Osteoblast (primary cell): ENCODE results near the gene KIT. TPM values are rescaled to one million over a fixed set of nuclear protein-coding genes. Genes with fewer than 3 reads are reported as not detected.

Experiments
- DNase-seq: peaks from one replicate; pipeline ENCODE4 v3.0.0; 2011; ENCODE audit warnings: low spot score, mixed read lengths; ENCODE audit not compliant: insufficient read length; ENCODE audit errors: missing footprints
- H2AFZ ChIP-seq: 2 replicates; pipeline ENCODE4 v1.6.0; 2011; ENCODE audit warnings: mild to moderate bottlenecking, low read length
- H3K27ac ChIP-seq: 2 replicates; pipeline ENCODE4 v1.5.1; 2011; ENCODE audit warnings: mild to moderate bottlenecking, low read depth, low read length, moderate library complexity
- H3K27me3 ChIP-seq: 2 replicates; pipeline ENCODE4 v1.6.0; 2012; ENCODE audit warnings: mild to moderate bottlenecking, control low read depth, inconsistent platforms, low read length, moderate library complexity; ENCODE audit not compliant: insufficient read depth
- H3K36me3 ChIP-seq: 2 replicates; pipeline ENCODE4 v1.5.1; 2011; ENCODE audit warnings: mild to moderate bottlenecking, low read length, control low read depth, moderate library complexity; ENCODE audit not compliant: insufficient read depth
- H3K4me1 ChIP-seq: 2 replicates; pipeline ENCODE4 v1.5.1; 2011; ENCODE audit warnings: mild to moderate bottlenecking, low read length, control low read depth, moderate library complexity; ENCODE audit not compliant: insufficient read depth
- H3K4me2 ChIP-seq: 2 replicates; pipeline ENCODE4 v1.6.0; 2011; ENCODE audit warnings: mild to moderate bottlenecking, low read length; ENCODE audit not compliant: insufficient read depth
- H3K4me3 ChIP-seq: fragments of 200-600 bp; sonication (generic); 3 replicates; pipeline ENCODE4 v1.5.1; 2012; ENCODE audit warnings: mild to moderate bottlenecking, low read length, inconsistent platforms; ENCODE audit not compliant: insufficient read depth
- H3K79me2 ChIP-seq: 2 replicates; pipeline ENCODE4 v1.6.0; 2012; ENCODE audit warnings: mild to moderate bottlenecking, low read length, control low read depth, inconsistent platforms; ENCODE audit not compliant: insufficient read depth
- H3K9me3 ChIP-seq: 2 replicates; pipeline ENCODE4 v1.5.1; 2011; ENCODE audit warnings: low read depth, low read length, control low read depth
- H4K20me1 ChIP-seq: 2 replicates; pipeline ENCODE4 v1.6.0; 2012; ENCODE audit warnings: mild to moderate bottlenecking, low read length, control low read depth; ENCODE audit not compliant: insufficient read depth
- total RNA-seq: library from RNA; depleted of rRNA; stranded (reverse); fragments of >200 nt; gene quantifications from 2 replicates; pipeline ENCODE4 v1.2.3, GENCODE V29; 2012
- TF ChIP-seq, protein P1 (sequence below): IDR thresholded peaks from 2 replicates; pipeline ENCODE4 v1.5.1; 2011; ENCODE audit warnings: mild to moderate bottlenecking, low read depth, low read length, moderate library complexity; ENCODE audit errors: extremely low read depth

The KIT gene
- total RNA-seq, 1 donor: 0.36 TPM

DNA sequence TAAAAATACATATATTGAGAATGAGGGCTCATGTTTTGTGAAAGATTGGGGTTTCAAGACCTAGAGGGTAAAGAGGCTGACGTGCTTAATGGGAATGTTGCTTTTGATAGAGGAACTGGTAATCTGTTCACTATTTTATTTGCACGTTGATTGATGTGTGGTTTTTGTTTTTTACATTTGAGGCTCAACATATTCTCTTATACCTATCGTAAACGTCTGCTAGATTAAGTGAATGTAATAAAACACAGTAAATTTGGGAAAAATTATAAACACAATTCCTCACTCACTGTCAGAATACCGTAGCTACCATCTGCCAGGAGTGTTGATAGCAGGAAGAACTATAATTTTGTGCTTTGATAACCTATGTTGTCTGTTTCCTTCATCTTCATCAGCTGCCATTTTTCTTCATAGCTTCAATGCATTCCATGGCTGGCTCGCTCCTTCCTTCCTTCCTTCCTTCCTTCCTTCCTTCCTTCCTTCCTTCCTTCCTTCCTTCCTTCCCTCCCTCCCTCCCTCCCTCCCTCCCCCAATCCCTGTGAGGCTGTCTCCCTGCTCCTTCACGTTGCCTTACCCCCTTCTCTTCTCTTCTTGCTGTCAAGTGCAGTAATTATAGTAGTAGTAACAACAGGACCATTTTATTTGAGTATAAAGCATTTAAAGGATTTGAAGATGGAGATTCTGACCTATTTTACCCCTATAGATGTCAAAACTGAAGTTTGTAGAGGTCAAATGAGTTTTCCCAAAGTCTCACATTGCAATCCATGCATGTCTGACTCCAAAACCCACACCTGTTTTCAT, 20.3 kb downstream of the KIT start:
- H3K27ac ChIP-seq: no peak overlapping the region
- no peak overlapping the region for H2AFZ ChIP-seq
- peaks cover 3% of the 10 kb centered on the region for H3K27me3 ChIP-seq
- H3K36me3 ChIP-seq: no peaks in the 10 kb centered on the region
- H3K4me3 ChIP-seq: no peak overlapping the region
- TF ChIP-seq, protein P1, sequence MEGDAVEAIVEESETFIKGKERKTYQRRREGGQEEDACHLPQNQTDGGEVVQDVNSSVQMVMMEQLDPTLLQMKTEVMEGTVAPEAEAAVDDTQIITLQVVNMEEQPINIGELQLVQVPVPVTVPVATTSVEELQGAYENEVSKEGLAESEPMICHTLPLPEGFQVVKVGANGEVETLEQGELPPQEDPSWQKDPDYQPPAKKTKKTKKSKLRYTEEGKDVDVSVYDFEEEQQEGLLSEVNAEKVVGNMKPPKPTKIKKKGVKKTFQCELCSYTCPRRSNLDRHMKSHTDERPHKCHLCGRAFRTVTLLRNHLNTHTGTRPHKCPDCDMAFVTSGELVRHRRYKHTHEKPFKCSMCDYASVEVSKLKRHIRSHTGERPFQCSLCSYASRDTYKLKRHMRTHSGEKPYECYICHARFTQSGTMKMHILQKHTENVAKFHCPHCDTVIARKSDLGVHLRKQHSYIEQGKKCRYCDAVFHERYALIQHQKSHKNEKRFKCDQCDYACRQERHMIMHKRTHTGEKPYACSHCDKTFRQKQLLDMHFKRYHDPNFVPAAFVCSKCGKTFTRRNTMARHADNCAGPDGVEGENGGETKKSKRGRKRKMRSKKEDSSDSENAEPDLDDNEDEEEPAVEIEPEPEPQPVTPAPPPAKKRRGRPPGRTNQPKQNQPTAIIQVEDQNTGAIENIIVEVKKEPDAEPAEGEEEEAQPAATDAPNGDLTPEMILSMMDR: no peak
- H3K4me1 ChIP-seq: no peaks in the 10 kb centered on the region
- DNase-seq: no peak
- H4K20me1 ChIP-seq: no peaks in the 10 kb centered on the region
- H3K79me2 ChIP-seq: no peaks in the 10 kb centered on the region
- no peaks in the 10 kb centered on the region for H3K9me3 ChIP-seq
- H3K4me2 ChIP-seq: no peak overlapping the region

DNA sequence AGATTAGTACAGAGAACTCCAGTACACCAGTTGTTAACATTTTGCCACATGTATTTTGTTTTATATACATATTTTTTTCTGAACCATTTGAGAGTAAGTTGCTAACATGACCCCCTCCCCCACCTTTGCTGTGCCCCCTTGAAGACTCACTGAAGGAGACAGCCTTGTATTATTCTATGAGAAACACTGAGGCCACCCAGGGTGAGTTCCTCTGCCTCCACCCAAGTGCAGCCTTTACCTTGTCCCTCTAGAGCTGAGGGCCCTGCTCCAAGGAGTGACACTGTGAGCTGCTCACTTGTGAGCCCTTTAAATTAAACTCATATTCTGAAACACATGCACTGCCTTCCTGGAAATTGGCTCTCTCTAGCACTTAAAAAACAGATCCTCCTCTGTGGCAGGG, 21.1 kb downstream of the KIT start:
- Histone ChIP-seq H3K36me3 (no peaks in the 10 kb centered on the region), H3K79me2 (no peaks in the 10 kb centered on the region), H3K27ac (no peak overlapping the region), H3K4me3 (no peak overlapping the region), H4K20me1 (no peaks in the 10 kb centered on the region), H3K4me2 (no peak overlapping the region), H3K4me1 (no peaks in the 10 kb centered on the region), H2AFZ (no peak overlapping the region), H3K9me3 (no peaks in the 10 kb centered on the region), H3K27me3 (peaks cover 3% of the 10 kb centered on the region)
- no peak for DNase-seq
- TF ChIP-seq, protein P1: no peak

DNA sequence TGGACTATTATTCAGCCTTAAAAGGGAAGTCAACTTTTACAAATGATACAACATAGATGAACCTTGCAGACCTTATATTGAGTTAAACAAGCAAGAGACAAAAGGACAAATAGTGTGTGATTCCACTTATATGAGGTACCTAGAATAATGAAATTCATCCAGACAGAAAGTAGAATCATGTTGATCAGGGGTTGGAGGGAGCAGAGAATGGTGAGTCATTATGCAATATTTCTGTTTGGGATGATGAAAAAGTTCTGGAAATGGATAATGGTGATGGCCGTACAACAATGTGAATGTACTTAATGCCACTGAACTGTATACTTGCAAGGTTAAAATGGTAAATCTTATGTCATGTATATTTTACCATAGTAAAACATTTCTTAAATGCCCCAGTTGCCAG, 22.1 kb downstream of the KIT start:
- TF ChIP-seq, protein P1: no peak
- Histone ChIP-seq H4K20me1 (no peaks in the 10 kb centered on the region), H3K4me2 (no peak overlapping the region), H3K4me3 (no peak overlapping the region), H3K9me3 (no peaks in the 10 kb centered on the region), H3K27me3 (peaks cover 3% of the 10 kb centered on the region), H3K36me3 (no peaks in the 10 kb centered on the region), H3K27ac (no peak overlapping the region), H2AFZ (no peak overlapping the region), H3K4me1 (no peaks in the 10 kb centered on the region), H3K79me2 (no peaks in the 10 kb centered on the region)
- DNase-seq: no peak

- H4K20me1 ChIP-seq: no peaks in the 10 kb centered on the region
- no peaks in the 10 kb centered on the region for H3K79me2 ChIP-seq
- no peak overlapping the region for H3K4me3 ChIP-seq
- no peak overlapping the region for H3K4me2 ChIP-seq
- no peak for DNase-seq
- H2AFZ ChIP-seq: no peak overlapping the region
- no peaks in the 10 kb centered on the region for H3K36me3 ChIP-seq
- no peaks in the 10 kb centered on the region for H3K9me3 ChIP-seq
- peaks cover 5% of the 10 kb centered on the region for H3K4me1 ChIP-seq
- no peak overlapping the region for H3K27ac ChIP-seq
- no peaks in the 10 kb centered on the region for H3K27me3 ChIP-seq
- TF ChIP-seq, protein P1: peak; percentile 47
Measured at GRCh38 chr4:54683616-54684346, 26.0 kb downstream of the KIT start.
